ENCODE results near the gene NFIL3.

Gene NFIL3

GRCh38 chr9:91433180-91433579, 9.5 kb upstream of the NFIL3 start:
- TF ChIP-seq, protein P1, sequence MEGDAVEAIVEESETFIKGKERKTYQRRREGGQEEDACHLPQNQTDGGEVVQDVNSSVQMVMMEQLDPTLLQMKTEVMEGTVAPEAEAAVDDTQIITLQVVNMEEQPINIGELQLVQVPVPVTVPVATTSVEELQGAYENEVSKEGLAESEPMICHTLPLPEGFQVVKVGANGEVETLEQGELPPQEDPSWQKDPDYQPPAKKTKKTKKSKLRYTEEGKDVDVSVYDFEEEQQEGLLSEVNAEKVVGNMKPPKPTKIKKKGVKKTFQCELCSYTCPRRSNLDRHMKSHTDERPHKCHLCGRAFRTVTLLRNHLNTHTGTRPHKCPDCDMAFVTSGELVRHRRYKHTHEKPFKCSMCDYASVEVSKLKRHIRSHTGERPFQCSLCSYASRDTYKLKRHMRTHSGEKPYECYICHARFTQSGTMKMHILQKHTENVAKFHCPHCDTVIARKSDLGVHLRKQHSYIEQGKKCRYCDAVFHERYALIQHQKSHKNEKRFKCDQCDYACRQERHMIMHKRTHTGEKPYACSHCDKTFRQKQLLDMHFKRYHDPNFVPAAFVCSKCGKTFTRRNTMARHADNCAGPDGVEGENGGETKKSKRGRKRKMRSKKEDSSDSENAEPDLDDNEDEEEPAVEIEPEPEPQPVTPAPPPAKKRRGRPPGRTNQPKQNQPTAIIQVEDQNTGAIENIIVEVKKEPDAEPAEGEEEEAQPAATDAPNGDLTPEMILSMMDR (IDR thresholded peaks at IDR 0.05; ENCODE audit: insufficient read depth, low read length, poor library complexity, severe bottlenecking) = no peak
- no peak for TF ChIP-seq EZH2phosphoT487 (conservative IDR thresholded peaks at IDR 0.05; ENCODE audit: low read length)

GRCh38 chr9:91431485-91431884, 7.9 kb upstream of the NFIL3 start:
- H2AFZ ChIP-seq (ENCODE audit: low read depth, low read length, severe bottlenecking) = no peak overlapping the region
- no peaks in the 10 kb centered on the region for H3K9me3 ChIP-seq (ENCODE audit: insufficient read depth, low read length)
- H3K9ac ChIP-seq (ENCODE audit: low read length) = no peak overlapping the region
- no peak for TF ChIP-seq EZH2phosphoT487 (conservative IDR thresholded peaks at IDR 0.05; ENCODE audit: low read length)
- TF ChIP-seq, protein P1 (IDR thresholded peaks at IDR 0.05; ENCODE audit: insufficient read depth, low read length, poor library complexity, severe bottlenecking) = no peak
- H3K27ac ChIP-seq (ENCODE audit: low read depth, low read length) = no peak overlapping the region
- no peaks in the 10 kb centered on the region for H3K36me3 ChIP-seq (ENCODE audit: low read length)
- no peaks in the 10 kb centered on the region for H3K79me2 ChIP-seq (ENCODE audit: insufficient read depth, low read length)
- no peaks in the 10 kb centered on the region for H3K9me2 ChIP-seq (replicated peaks; ENCODE audit: insufficient read depth, low read length)
- no peak overlapping the region for H3K4me2 ChIP-seq (ENCODE audit: low read depth, low read length, poor library complexity, severe bottlenecking)
- no peaks in the 10 kb centered on the region for H4K20me1 ChIP-seq (ENCODE audit: low read depth, low read length)
- no peaks in the 10 kb centered on the region for H3F3A ChIP-seq (ENCODE audit: insufficient read depth)
- no peak overlapping the region for H3K4me3 ChIP-seq (ENCODE audit: insufficient read depth, low read length, poor library complexity, severe bottlenecking)
- H3K27me3 ChIP-seq (ENCODE audit: low read length) = no peaks in the 10 kb centered on the region

More at GRCh38 chr9:91433180-91433579, 9.5 kb upstream of the NFIL3 start:
- Histone ChIP-seq H2AFZ (ENCODE audit: low read depth, low read length, severe bottlenecking) (no peak overlapping the region), H4K20me1 (ENCODE audit: low read depth, low read length) (no peaks in the 10 kb centered on the region), H3K36me3 (ENCODE audit: low read length) (no peaks in the 10 kb centered on the region), H3K27me3 (ENCODE audit: low read length) (no peaks in the 10 kb centered on the region), H3K4me3 (ENCODE audit: insufficient read depth, low read length, poor library complexity, severe bottlenecking) (no peak overlapping the region), H3K4me2 (ENCODE audit: low read depth, low read length, poor library complexity, severe bottlenecking) (no peak overlapping the region), H3K27ac (ENCODE audit: low read depth, low read length) (no peak overlapping the region), H3K9ac (ENCODE audit: low read length) (no peak overlapping the region), H3K79me2 (ENCODE audit: insufficient read depth, low read length) (no peaks in the 10 kb centered on the region), H3K9me3 (ENCODE audit: insufficient read depth, low read length) (no peaks in the 10 kb centered on the region), H3F3A (ENCODE audit: insufficient read depth) (no peaks in the 10 kb centered on the region), H3K9me2 (replicated peaks; ENCODE audit: insufficient read depth, low read length) (no peaks in the 10 kb centered on the region)

- no peaks in the 10 kb centered on the region for H3F3A ChIP-seq (ENCODE audit: insufficient read depth)
- no peak overlapping the region for H3K27ac ChIP-seq (ENCODE audit: low read depth, low read length)
- H3K27me3 ChIP-seq (ENCODE audit: low read length) = no peaks in the 10 kb centered on the region
- no peak overlapping the region for H3K9ac ChIP-seq (ENCODE audit: low read length)
- H3K79me2 ChIP-seq (ENCODE audit: insufficient read depth, low read length) = no peaks in the 10 kb centered on the region
- H3K9me3 ChIP-seq (ENCODE audit: insufficient read depth, low read length) = no peaks in the 10 kb centered on the region
- TF ChIP-seq, protein P1 (IDR thresholded peaks at IDR 0.05; ENCODE audit: insufficient read depth, low read length, poor library complexity, severe bottlenecking) = no peak
- no peak for TF ChIP-seq EZH2phosphoT487 (conservative IDR thresholded peaks at IDR 0.05; ENCODE audit: low read length)
- no peaks in the 10 kb centered on the region for H4K20me1 ChIP-seq (ENCODE audit: low read depth, low read length)
- H3K4me2 ChIP-seq (ENCODE audit: low read depth, low read length, poor library complexity, severe bottlenecking) = no peak overlapping the region
- no peak overlapping the region for H3K4me3 ChIP-seq (ENCODE audit: insufficient read depth, low read length, poor library complexity, severe bottlenecking)
- H3K36me3 ChIP-seq (ENCODE audit: low read length) = no peaks in the 10 kb centered on the region
- no peak overlapping the region for H2AFZ ChIP-seq (ENCODE audit: low read depth, low read length, severe bottlenecking)
- no peaks in the 10 kb centered on the region for H3K9me2 ChIP-seq (replicated peaks; ENCODE audit: insufficient read depth, low read length)
These were observed 5.9 kb upstream of the NFIL3 start for GRCh38 chr9:91429501-91429900.
